ENCODE results near the gene ZNF618. TPM values are rescaled to one million over a fixed set of nuclear protein-coding genes. Genes with fewer than 3 reads are reported as not detected.

The ZNF618 gene
- total RNA-seq, 1 donor from 2014 or later: 4.7 TPM

DNA sequence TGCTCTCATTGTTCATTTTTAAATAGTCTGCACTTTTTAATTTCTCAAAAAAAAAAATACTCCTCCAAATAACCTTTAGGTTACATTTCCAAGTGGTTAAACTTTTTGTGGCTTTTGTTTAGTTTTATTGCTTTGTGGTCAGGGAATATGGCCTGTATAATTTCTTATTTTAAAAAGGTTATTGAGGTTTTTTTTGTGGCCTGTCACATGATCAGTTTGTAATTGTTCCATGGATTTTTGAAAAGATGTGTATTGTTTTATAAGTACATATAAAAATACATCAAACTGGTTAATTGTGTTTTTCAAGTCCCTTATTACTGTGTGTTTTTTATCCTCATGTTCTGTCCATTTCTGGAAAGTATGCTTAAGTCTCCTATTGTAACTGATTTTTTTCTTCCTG, 64.0 kb downstream of the ZNF618 start:
- no peaks in the 10 kb centered on the region for H3K9me3 ChIP-seq (ENCODE audit: control insufficient read depth in 3 of 3, low read length in 3 of 3)
- H3K27ac ChIP-seq (ENCODE audit: low read depth, low read length): no peak overlapping the region
- no peaks in the 10 kb centered on the region for H3K27me3 ChIP-seq (ENCODE audit: control insufficient read depth in 3 of 3, insufficient read depth in 3 of 3, low read length in 3 of 3)
- no peaks in the 10 kb centered on the region for H3K36me3 ChIP-seq (ENCODE audit: control insufficient read depth in 3 of 3, insufficient read depth in 3 of 3, low read length in 3 of 3)
- no peak overlapping the region for H3K4me3 ChIP-seq (ENCODE audit: low read length in 3 of 3)
- peaks cover 0 to 3% (median 0%) of the 10 kb centered on the region in 3 donors for H3K4me1 ChIP-seq (ENCODE audit: control insufficient read depth in 3 of 3, insufficient read depth in 3 of 3, low read length in 3 of 3)
- no peak overlapping the region for H3K9ac ChIP-seq (ENCODE audit: low read depth in 1 of 3, low read length in 3 of 3)

DNA sequence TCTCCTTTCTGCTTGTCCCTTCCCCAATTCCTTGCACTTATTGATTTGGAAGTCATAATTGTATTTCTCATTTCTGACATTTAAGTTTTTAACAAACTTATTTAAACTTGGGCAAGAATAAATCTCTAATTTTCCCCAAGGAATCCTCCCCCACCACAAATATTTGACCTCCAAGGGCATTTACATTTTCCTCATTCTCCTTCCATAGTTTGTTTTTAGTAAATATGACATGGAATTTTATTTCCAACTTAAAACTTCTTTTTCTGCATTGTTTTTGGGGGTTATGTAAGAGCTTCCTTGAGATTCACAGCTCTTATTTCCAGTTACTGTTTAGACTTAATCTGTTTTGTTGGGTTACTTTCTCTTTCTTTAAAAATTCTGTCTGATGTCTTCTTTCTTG, 64.9 kb downstream of the ZNF618 start:
- Histone ChIP-seq H3K4me1 (ENCODE audit: control insufficient read depth in 3 of 3, insufficient read depth in 3 of 3, low read length in 3 of 3) (peaks cover 0 to 3% (median 0%) of the 10 kb centered on the region in 3 donors), H3K9me3 (ENCODE audit: control insufficient read depth in 3 of 3, low read length in 3 of 3) (no peaks in the 10 kb centered on the region), H3K9ac (ENCODE audit: low read depth in 1 of 3, low read length in 3 of 3) (no peak overlapping the region), H3K27ac (ENCODE audit: low read depth, low read length) (no peak overlapping the region), H3K36me3 (ENCODE audit: control insufficient read depth in 3 of 3, insufficient read depth in 3 of 3, low read length in 3 of 3) (no peaks in the 10 kb centered on the region), H3K4me3 (ENCODE audit: low read length in 3 of 3) (no peak overlapping the region), H3K27me3 (ENCODE audit: control insufficient read depth in 3 of 3, insufficient read depth in 3 of 3, low read length in 3 of 3) (no peaks in the 10 kb centered on the region)

DNA sequence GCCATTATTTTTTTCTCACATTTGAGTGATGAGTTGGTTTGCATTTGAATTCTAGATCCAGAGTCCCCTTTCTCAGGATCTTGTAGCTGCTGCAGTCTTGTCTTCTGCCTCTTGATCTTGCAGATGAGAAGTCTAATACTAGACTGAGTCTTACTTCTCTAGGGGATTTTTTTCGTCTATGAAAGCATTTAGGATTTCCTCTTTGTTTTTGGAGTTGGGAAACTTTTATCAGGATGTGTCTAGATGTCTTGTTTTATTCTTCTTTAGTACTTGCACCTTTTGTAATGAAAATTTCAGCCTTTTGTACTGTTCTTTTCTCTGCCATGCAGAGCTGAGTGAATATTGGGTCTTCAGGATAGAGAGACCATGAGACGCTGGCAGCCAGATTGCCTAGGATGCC, 65.4 kb downstream of the ZNF618 start:
- Histone ChIP-seq H3K9me3 (ENCODE audit: control insufficient read depth in 3 of 3, low read length in 3 of 3) (no peaks in the 10 kb centered on the region), H3K27ac (ENCODE audit: low read depth, low read length) (no peak overlapping the region), H3K4me1 (ENCODE audit: control insufficient read depth in 3 of 3, insufficient read depth in 3 of 3, low read length in 3 of 3) (peaks cover 0 to 3% (median 0%) of the 10 kb centered on the region in 3 donors), H3K36me3 (ENCODE audit: control insufficient read depth in 3 of 3, insufficient read depth in 3 of 3, low read length in 3 of 3) (no peaks in the 10 kb centered on the region), H3K27me3 (ENCODE audit: control insufficient read depth in 3 of 3, insufficient read depth in 3 of 3, low read length in 3 of 3) (no peaks in the 10 kb centered on the region), H3K4me3 (ENCODE audit: low read length in 3 of 3) (no peak overlapping the region), H3K9ac (ENCODE audit: low read depth in 1 of 3, low read length in 3 of 3) (no peak overlapping the region)

DNA sequence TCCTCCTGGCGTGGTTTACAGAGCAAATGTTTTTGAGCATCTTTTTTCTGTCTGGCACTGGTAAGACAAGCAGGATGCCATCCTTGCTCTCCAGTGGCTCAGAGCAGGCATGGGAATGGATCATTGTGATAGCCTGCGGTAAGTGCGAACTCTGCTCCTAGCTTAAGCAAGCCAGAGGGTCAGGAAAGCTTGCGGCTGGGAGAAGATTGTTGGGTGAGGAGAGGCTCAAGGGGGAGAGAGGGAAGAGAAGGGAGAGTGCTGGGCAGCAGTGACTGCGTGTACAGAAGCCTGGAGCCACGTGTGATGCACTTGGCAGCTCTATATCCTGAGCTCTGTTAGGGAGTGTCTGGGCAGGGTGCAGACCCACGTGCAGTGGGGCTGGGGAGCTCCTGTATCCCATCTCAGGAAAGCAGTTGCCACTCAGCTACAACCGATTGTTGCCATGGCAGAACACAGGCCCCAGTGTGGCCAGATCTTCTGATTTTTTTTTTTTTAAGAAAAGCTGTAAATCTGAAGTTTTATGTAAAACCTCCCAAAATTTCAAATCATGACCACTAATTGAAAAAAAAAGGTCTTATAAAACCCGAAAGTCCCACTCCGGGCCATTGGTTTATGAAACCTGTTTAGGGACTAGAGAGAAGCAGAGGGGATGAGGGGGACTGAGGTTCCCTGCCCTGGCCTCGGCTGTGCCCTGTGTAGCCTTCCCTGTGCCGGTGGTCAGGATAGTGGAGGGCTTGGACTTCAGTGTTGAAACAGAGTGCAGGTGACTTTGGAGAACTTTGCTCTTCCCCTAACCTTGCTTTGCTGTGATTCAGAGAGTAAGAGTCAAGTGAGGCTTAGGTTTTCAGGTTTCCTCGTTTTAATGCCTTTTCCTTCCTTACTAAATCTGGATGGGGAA, 67.3 kb downstream of the ZNF618 start:
- H3K27me3 ChIP-seq (ENCODE audit: control insufficient read depth in 3 of 3, insufficient read depth in 3 of 3, low read length in 3 of 3): no peaks in the 10 kb centered on the region
- no peaks in the 10 kb centered on the region for H3K36me3 ChIP-seq (ENCODE audit: control insufficient read depth in 3 of 3, insufficient read depth in 3 of 3, low read length in 3 of 3)
- no peaks in the 10 kb centered on the region for H3K9me3 ChIP-seq (ENCODE audit: control insufficient read depth in 3 of 3, low read length in 3 of 3)
- H3K4me1 ChIP-seq (ENCODE audit: control insufficient read depth in 3 of 3, insufficient read depth in 3 of 3, low read length in 3 of 3): peaks cover 0 to 3% (median 0%) of the 10 kb centered on the region in 3 donors
- no peak overlapping the region for H3K9ac ChIP-seq (ENCODE audit: low read depth in 1 of 3, low read length in 3 of 3)
- H3K27ac ChIP-seq (ENCODE audit: low read depth, low read length): no peak overlapping the region
- H3K4me3 ChIP-seq (ENCODE audit: low read length in 3 of 3): no peak overlapping the region

DNA sequence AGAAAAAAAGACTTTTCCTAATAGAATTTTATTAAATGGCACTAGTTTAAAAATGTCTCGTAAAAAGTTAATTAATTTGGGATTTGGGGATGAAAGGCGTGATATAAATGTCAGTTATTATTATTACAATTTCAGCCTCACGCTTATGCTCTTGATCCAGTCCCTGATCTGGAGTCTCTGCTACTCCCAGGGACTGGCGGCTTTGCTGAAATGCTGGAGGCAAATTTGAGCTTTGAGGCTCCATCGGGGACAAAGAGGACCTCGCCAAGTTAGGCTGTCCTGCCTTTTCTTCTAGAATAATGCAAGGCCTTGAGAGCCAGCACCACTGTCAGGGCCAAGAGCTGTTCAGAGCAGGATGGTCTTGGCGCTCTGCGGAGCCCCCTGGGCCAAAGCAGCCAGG, 69.7 kb downstream of the ZNF618 start:
- no peaks in the 10 kb centered on the region for H3K27me3 ChIP-seq (ENCODE audit: control insufficient read depth in 3 of 3, insufficient read depth in 3 of 3, low read length in 3 of 3)
- H3K27ac ChIP-seq (ENCODE audit: low read depth, low read length): no peak overlapping the region
- H3K4me1 ChIP-seq (ENCODE audit: control insufficient read depth in 3 of 3, insufficient read depth in 3 of 3, low read length in 3 of 3): peaks cover 0 to 3% (median 0%) of the 10 kb centered on the region in 3 donors
- H3K4me3 ChIP-seq (ENCODE audit: low read length in 3 of 3): no peak overlapping the region
- no peaks in the 10 kb centered on the region for H3K9me3 ChIP-seq (ENCODE audit: control insufficient read depth in 3 of 3, low read length in 3 of 3)
- no peak overlapping the region for H3K9ac ChIP-seq (ENCODE audit: low read depth in 1 of 3, low read length in 3 of 3)
- no peaks in the 10 kb centered on the region for H3K36me3 ChIP-seq (ENCODE audit: control insufficient read depth in 3 of 3, insufficient read depth in 3 of 3, low read length in 3 of 3)

DNA sequence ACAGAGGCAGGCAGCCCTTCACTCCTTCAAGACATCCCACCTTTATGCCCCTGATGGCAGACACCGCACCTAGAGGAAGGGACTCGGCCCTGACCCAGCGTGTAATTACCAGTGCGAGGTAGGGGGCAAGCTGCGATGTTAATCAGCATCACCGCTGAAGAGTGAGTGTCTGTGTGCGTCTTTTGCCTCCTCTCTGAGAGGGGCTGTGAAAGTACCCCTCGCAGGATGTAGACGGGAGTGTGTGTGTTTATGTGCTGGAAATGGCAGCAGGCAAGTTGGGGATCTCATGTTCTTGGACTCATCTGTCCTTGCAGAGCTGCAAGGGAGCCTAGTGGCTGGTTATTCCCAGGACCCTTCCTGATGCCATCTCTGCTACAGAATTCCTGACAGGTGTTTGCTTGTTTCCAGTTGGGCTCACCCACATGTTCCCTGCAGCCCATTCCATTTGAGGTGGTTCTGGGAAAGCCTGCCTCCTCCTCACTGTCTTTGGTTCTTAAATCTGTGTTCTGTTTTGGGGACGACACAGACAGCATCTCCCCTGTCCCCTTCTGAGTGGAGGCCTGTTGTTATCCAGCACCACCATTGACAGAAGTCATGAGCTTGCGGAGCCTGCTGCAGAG, 70.5 kb downstream of the ZNF618 start:
- peaks cover 0 to 3% (median 0%) of the 10 kb centered on the region in 3 donors for H3K4me1 ChIP-seq (ENCODE audit: control insufficient read depth in 3 of 3, insufficient read depth in 3 of 3, low read length in 3 of 3)
- no peak overlapping the region for H3K9ac ChIP-seq (ENCODE audit: low read depth in 1 of 3, low read length in 3 of 3)
- no peak overlapping the region for H3K4me3 ChIP-seq (ENCODE audit: low read length in 3 of 3)
- no peaks in the 10 kb centered on the region for H3K36me3 ChIP-seq (ENCODE audit: control insufficient read depth in 3 of 3, insufficient read depth in 3 of 3, low read length in 3 of 3)
- no peaks in the 10 kb centered on the region for H3K27me3 ChIP-seq (ENCODE audit: control insufficient read depth in 3 of 3, insufficient read depth in 3 of 3, low read length in 3 of 3)
- no peaks in the 10 kb centered on the region for H3K9me3 ChIP-seq (ENCODE audit: control insufficient read depth in 3 of 3, low read length in 3 of 3)
- no peak overlapping the region for H3K27ac ChIP-seq (ENCODE audit: low read depth, low read length)

DNA sequence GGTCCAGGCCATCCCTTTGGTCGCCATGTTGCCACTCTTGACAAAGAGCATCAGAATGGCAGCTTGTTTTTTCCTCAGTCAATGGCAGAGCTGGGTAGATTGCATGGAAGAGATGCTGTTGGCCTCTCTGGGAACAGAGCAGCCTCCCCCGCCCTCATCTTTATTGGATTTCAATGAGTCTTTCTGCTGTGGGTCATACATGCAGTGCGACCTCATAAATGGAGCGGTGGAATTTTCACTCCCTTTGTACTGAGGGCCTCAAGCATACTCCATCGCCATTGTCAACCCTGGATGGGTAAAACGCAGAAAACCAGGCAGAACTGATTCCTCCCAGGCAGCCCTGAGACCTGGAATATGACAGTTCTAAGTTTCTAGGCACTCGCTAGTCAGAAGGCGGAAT, 71.8 kb downstream of the ZNF618 start:
- Histone ChIP-seq H3K27ac (ENCODE audit: low read depth, low read length) (no peak overlapping the region), H3K4me3 (ENCODE audit: low read length in 3 of 3) (no peak overlapping the region), H3K4me1 (ENCODE audit: control insufficient read depth in 3 of 3, insufficient read depth in 3 of 3, low read length in 3 of 3) (no peaks in the 10 kb centered on the region), H3K9me3 (ENCODE audit: control insufficient read depth in 3 of 3, low read length in 3 of 3) (no peaks in the 10 kb centered on the region), H3K27me3 (ENCODE audit: control insufficient read depth in 3 of 3, insufficient read depth in 3 of 3, low read length in 3 of 3) (no peaks in the 10 kb centered on the region), H3K36me3 (ENCODE audit: control insufficient read depth in 3 of 3, insufficient read depth in 3 of 3, low read length in 3 of 3) (no peaks in the 10 kb centered on the region), H3K9ac (ENCODE audit: low read depth in 1 of 3, low read length in 3 of 3) (no peak overlapping the region)

DNA sequence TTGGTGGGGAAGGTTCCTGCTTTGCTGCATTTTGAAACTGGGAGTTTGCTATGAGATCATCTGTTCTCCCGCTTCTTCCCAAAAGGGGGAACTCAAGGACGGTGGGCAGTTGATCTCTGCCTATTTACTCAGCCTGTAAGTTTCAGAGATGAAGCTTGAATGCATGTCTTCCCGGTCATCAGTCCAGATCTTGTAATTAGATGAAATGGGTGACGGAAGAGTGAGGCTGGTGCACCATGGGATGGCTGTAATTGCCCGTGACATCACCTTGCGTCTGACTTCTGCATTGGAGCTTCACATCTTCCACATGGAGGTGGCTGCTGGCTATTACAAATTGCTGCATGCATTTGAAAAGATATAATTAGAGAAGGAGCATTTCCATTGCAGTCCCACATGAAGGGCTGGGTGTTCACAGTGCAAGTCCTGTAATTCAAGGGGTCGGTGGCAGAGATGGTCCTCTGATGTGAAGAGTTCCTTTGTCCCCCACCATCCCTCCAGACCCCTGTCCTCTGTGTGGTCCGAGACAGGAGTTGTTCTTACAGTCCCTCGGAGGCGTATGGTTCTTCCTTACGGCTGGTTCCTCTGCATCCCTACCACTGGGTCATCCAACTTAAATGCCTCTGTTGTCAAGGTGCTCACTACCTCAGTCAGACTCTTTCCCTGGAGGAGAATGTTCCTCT, 72.9 kb downstream of the ZNF618 start:
- no peak overlapping the region for H3K27ac ChIP-seq (ENCODE audit: low read depth, low read length)
- H3K4me3 ChIP-seq (ENCODE audit: low read length in 3 of 3): no peak overlapping the region
- H3K36me3 ChIP-seq (ENCODE audit: control insufficient read depth in 3 of 3, insufficient read depth in 3 of 3, low read length in 3 of 3): no peaks in the 10 kb centered on the region
- H3K27me3 ChIP-seq (ENCODE audit: control insufficient read depth in 3 of 3, insufficient read depth in 3 of 3, low read length in 3 of 3): no peaks in the 10 kb centered on the region
- no peaks in the 10 kb centered on the region for H3K4me1 ChIP-seq (ENCODE audit: control insufficient read depth in 3 of 3, insufficient read depth in 3 of 3, low read length in 3 of 3)
- H3K9me3 ChIP-seq (ENCODE audit: control insufficient read depth in 3 of 3, low read length in 3 of 3): no peaks in the 10 kb centered on the region
- H3K9ac ChIP-seq (ENCODE audit: low read depth in 1 of 3, low read length in 3 of 3): no peak overlapping the region

DNA sequence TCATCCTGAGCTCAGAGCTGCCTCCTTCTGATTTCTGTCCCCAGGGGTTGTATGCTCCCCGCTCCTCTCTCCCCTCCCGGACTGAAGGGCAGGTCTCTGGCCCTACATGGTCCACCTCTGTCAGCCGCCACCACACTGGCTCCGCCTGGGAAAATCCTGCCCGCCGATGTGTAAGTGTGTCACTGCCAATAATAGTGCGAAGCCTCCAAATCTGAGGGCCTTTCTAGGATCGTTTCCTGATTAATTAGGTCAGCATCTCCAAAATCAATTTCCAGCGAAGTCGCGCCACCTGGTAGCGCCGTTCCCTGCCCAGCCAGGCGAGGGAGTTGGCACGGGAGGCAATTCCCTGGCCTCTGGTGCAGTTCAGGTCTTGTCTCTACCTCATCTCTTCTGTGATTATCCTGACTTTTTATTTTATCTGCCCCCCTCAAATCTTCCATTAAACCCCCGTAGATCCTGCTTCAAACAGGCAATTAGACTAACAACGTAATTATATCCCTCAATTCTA, 73.5 kb downstream of the ZNF618 start:
- Histone ChIP-seq H3K36me3 (ENCODE audit: control insufficient read depth in 3 of 3, insufficient read depth in 3 of 3, low read length in 3 of 3) (no peaks in the 10 kb centered on the region), H3K4me1 (ENCODE audit: control insufficient read depth in 3 of 3, insufficient read depth in 3 of 3, low read length in 3 of 3) (peaks cover 2 to 5% (median 3%) of the 10 kb centered on the region in 3 donors), H3K9me3 (ENCODE audit: control insufficient read depth in 3 of 3, low read length in 3 of 3) (no peaks in the 10 kb centered on the region), H3K27ac (ENCODE audit: low read depth, low read length) (no peak overlapping the region), H3K4me3 (ENCODE audit: low read length in 3 of 3) (no peak overlapping the region), H3K27me3 (ENCODE audit: control insufficient read depth in 3 of 3, insufficient read depth in 3 of 3, low read length in 3 of 3) (no peaks in the 10 kb centered on the region), H3K9ac (ENCODE audit: low read depth in 1 of 3, low read length in 3 of 3) (no peak overlapping the region)

All from skeletal muscle tissue (tissue), 4 donors.